ENCODE measurements around the gene TSPAN6.

DNA sequence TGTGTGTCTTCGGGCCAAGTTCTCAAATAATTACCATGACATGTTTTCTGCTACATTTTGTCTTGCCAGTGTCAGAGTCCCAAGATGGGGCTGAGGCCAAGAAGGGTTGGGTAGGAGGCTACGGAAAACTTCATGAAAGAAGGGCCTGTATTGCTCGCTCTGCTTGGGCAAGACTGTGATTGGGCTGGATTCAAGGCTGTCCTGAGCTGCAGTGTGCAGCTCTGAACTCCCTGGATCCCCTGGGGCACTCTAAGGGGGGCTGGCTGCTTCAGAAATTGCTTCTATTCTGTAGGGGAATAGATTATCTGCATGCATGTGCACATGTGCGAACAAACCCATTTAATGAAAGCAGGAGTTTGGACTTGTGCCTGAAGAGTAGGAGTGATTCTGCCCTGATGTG is 13.6 kb downstream of the TSPAN6 start:
- TF ChIP-seq POLR2AphosphoS5 (IDR thresholded peaks at IDR 0.05; ENCODE audit: low read depth, low read length) (no peak), POLR2A (IDR thresholded peaks at IDR 0.05; ENCODE audit: low read depth, low read length) (no peak), TAF1 (IDR thresholded peaks at IDR 0.05; ENCODE audit: borderline replicate concordance, low read depth, low read length) (no peak)

All from GM12892 (cell line).